Stomach (tissue), 4 donors: ENCODE data around the gene MTM1.

ENCODE experiments used
- EP300 ChIP-seq: sonication (generic); formaldehyde crosslinking; IDR thresholded peaks from one replicate; pipeline ENCODE4 v1.6.1; 2017; ENCODE audit warnings: antibody characterized with exemption
- POLR2AphosphoS5 ChIP-seq, 3 donors: sonication (generic); formaldehyde crosslinking; IDR thresholded peaks; one replicate each; pipeline ENCODE4 v1.6.1; 2016; ENCODE audit warnings: antibody characterized with exemption in 3 of 3

- TF ChIP-seq POLR2AphosphoS5 (IDR thresholded peaks at IDR 0.05), result no peak
- no peak for TF ChIP-seq EP300
Observed at GRCh38 chrX:150605603-150606002, 37.2 kb downstream of the MTM1 start.
